ENCODE measurements around the gene NEU3. TPM values are rescaled to one million over a fixed set of nuclear protein-coding genes. Genes with fewer than 3 reads are reported as not detected.

Gene NEU3
- total RNA-seq, 1 donor from 2014 or later: 5.6 TPM

Small RNA genes within 50 kb of the gene (small RNA-seq; reads per million reads assigned to genes)
- gene RNU6-216P: not detected

Other genes with a start within 250 kb of the NEU3 start
- gene RNF169, start 240.1 kb upstream of the NEU3 start, total RNA-seq: 20.9 TPM
- gene XRRA1, start 39.8 kb upstream of the NEU3 start, total RNA-seq: 9.6 TPM
- gene SPCS2, start 39.7 kb upstream of the NEU3 start, total RNA-seq: 26.0 TPM
- not detected for gene OR2AT4, start 107.9 kb downstream of the NEU3 start, total RNA-seq
- 55.5 TPM for gene SLCO2B1, start 162.2 kb downstream of the NEU3 start, total RNA-seq

Measured in vagina (tissue), 1 donor.